ENCODE results near the gene TLN1. TPM values are rescaled to one million over a fixed set of nuclear protein-coding genes. Genes with fewer than 3 reads are reported as not detected.

TLN1 gene
- total RNA-seq, 1 experiment from 2014 or later, result 347 TPM

GRCh38 chr9:35652829-35653209 lies 79.2 kb downstream of the TLN1 start:
- BruUV-seq (replicated peaks), result no TSS peak
- POLR2A ChIA-PET, result no interaction called here
- no peak overlapping the region for H3K4me3 ChIP-seq (ENCODE audit: low read depth in 2 of 2, low read length in 2 of 2)
- no peaks in the 10 kb centered on the region for H3K9me3 ChIP-seq (ENCODE audit: control insufficient read depth, insufficient read depth, low read depth, low read length)
- ATAC-seq (no peak), DNase-seq (ENCODE audit: low read depth, low spot score) (no peak)
- H3K4me1 ChIP-seq (ENCODE audit: control insufficient read depth, insufficient read depth, low read length), result peaks cover 3% of the 10 kb centered on the region; the same call in 1 of the 2 replicates
- TF ChIP-seq, protein P1, sequence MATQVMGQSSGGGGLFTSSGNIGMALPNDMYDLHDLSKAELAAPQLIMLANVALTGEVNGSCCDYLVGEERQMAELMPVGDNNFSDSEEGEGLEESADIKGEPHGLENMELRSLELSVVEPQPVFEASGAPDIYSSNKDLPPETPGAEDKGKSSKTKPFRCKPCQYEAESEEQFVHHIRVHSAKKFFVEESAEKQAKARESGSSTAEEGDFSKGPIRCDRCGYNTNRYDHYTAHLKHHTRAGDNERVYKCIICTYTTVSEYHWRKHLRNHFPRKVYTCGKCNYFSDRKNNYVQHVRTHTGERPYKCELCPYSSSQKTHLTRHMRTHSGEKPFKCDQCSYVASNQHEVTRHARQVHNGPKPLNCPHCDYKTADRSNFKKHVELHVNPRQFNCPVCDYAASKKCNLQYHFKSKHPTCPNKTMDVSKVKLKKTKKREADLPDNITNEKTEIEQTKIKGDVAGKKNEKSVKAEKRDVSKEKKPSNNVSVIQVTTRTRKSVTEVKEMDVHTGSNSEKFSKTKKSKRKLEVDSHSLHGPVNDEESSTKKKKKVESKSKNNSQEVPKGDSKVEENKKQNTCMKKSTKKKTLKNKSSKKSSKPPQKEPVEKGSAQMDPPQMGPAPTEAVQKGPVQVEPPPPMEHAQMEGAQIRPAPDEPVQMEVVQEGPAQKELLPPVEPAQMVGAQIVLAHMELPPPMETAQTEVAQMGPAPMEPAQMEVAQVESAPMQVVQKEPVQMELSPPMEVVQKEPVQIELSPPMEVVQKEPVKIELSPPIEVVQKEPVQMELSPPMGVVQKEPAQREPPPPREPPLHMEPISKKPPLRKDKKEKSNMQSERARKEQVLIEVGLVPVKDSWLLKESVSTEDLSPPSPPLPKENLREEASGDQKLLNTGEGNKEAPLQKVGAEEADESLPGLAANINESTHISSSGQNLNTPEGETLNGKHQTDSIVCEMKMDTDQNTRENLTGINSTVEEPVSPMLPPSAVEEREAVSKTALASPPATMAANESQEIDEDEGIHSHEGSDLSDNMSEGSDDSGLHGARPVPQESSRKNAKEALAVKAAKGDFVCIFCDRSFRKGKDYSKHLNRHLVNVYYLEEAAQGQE (IDR thresholded peaks at IDR 0.05; ENCODE audit: insufficient read depth in 1 of 2, low read depth in 2 of 2, low read length in 1 of 2), result no peak
- TF ChIP-seq SIN3A (IDR thresholded peaks at IDR 0.05; ENCODE audit: borderline replicate concordance, insufficient read depth, low read depth, low read length) (no peak), POLR2AphosphoS5 (IDR thresholded peaks at IDR 0.05; ENCODE audit: low read depth, low read length) (no peak), TCF7L2 (IDR thresholded peaks at IDR 0.05; ENCODE audit: low read depth, low read length) (no peak), CTCF (IDR thresholded peaks at IDR 0.05) (no peak)
- no peaks in the 10 kb centered on the region for H3K27me3 ChIP-seq (ENCODE audit: control insufficient read depth, insufficient read depth, low read length)
- H3K36me3 ChIP-seq (ENCODE audit: control insufficient read depth, insufficient read depth, low read length), result no peaks in the 10 kb centered on the region
- in situ Hi-C loops (cut with HindIII; ENCODE audit: low pct_unique_long_range_greater_than_20kb, low sequenced_read_pairs) (no loop called here), intact Hi-C loops (cut with micrococcal nuclease; ENCODE audit: unreplicated experiment) (loop anchor here (10.0 kb wide), 1 partner anchor 162 kb away; the partner anchor contains the start of genes HINT2 and SPAG8)
- no peak overlapping the region for H3K27ac ChIP-seq (ENCODE audit: low read length)
- CTCF ChIA-PET, result no interaction called here

DNA sequence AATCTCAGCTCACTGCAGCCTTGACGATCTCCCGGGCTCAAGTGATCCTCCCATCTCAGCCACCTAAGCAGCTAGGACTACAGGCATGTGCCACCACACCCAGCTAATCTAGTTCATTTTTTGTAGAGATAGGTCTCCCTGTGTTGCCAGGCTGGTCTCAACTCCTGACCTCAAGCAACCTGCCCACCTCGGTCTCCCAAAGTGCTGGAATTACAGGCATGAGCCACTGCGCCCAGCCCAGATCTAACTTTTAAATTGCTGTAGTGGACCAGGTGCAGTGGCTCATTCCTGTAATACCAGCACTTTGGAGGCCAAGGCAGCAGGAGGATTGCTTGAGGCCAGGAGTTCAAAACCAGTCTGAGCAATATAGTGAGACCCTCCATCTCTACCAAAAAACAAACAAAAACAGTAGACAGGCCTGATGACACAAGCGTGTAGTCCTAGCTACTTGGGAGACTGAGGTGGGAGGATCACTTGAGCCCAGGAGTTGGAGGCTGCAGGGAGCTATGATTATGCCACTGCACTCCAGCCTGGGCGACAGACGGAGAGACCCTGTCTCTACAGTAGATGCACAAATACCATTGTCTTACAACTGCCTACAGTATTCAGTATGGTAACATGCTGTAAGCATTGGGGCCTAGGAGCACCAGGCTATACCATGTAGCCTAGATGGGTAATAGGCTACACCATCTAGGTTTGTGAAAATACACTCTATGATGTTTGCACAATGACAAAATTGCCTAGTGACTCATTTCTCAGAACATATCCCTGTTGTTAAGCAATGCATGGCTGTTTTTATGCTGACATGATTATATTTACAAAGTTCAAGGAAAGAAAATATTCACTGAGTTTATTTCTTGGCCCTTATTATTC lies 79.8 kb downstream of the TLN1 start:
- Histone ChIP-seq H3K9me3 (ENCODE audit: control insufficient read depth, insufficient read depth, low read depth, low read length) (no peaks in the 10 kb centered on the region), H3K27me3 (ENCODE audit: control insufficient read depth, insufficient read depth, low read length) (no peaks in the 10 kb centered on the region), H3K4me3 (ENCODE audit: low read depth in 2 of 2, low read length in 2 of 2) (no peak overlapping the region), H3K36me3 (ENCODE audit: control insufficient read depth, insufficient read depth, low read length) (no peaks in the 10 kb centered on the region), H3K27ac (ENCODE audit: low read length) (no peak overlapping the region), H3K4me1 (ENCODE audit: control insufficient read depth, insufficient read depth, low read length) (peaks cover 6% of the 10 kb centered on the region)
- in situ Hi-C loops (cut with HindIII; ENCODE audit: low pct_unique_long_range_greater_than_20kb, low sequenced_read_pairs) (no loop called here), intact Hi-C loops (cut with micrococcal nuclease; ENCODE audit: unreplicated experiment) (loop anchor here (10.0 kb wide), 1 partner anchor 163 kb away; the partner anchor contains the start of genes HINT2 and SPAG8)
- no TSS peak for BruUV-seq (replicated peaks)
- DNase-seq (ENCODE audit: low read depth, low spot score), result no peak
- ChIA-PET CTCF (no interaction called here), POLR2A (interaction anchor here (0.6 kb wide), 1 partner anchor 44 kb away, joined by 4 read pairs; no protein-coding TSS in a partner anchor)
- TF ChIP-seq TCF7L2 (IDR thresholded peaks at IDR 0.05; ENCODE audit: low read depth, low read length) (no peak), CTCF (IDR thresholded peaks at IDR 0.05) (no peak), POLR2AphosphoS5 (IDR thresholded peaks at IDR 0.05; ENCODE audit: low read depth, low read length) (no peak)
- TF ChIP-seq, protein P1 (IDR thresholded peaks at IDR 0.05; ENCODE audit: insufficient read depth in 1 of 2, low read depth in 2 of 2, low read length in 1 of 2), result no peak
- ATAC-seq, result peak; percentile 44

Measured in Panc1 (cell line).